Activated T-cell treated with anti-CD3 and anti-CD28 coated beads, Interleukin-2, amount 50 U/mL, for 72 hours (primary cell): Measurements from ENCODE around the gene COL6A3. TPM values are rescaled to one million over a fixed set of nuclear protein-coding genes. Genes with fewer than 3 reads are reported as not detected.

ENCODE experiments used
- ATAC-seq, 2 donors: fragments of 150-1000 bp; cut with Tn5 transposase; replicated peaks in 1 of 2; 2 replicates each; pipeline ENCODE4 v1.10.0; 2021; ENCODE audit warnings: moderate library complexity in 2 of 2, mild to moderate bottlenecking in 1 of 2
- DNase-seq, 2 donors: peaks; one replicate each; pipeline ENCODE4 v3.0.0; 2021 to 2022; ENCODE audit warnings: mixed read lengths in 1 of 2
- H3K27ac Mint-ChIP-seq: one replicate; pipeline ENCODE4 v1.8.0; 2022; ENCODE audit warnings: mild to moderate bottlenecking, moderate library complexity, mixed read lengths
- H3K27me3 Mint-ChIP-seq: one replicate; pipeline ENCODE4 v1.8.0; 2022; ENCODE audit warnings: low read depth, mixed read lengths
- H3K36me3 Mint-ChIP-seq, 2 donors: one replicate each; pipeline ENCODE4 v1.8.0; 2022; ENCODE audit warnings: mixed read lengths in 2 of 2, mild to moderate bottlenecking in 1 of 2; ENCODE audit not compliant: insufficient read depth in 2 of 2
- H3K4me1 Mint-ChIP-seq: one replicate; pipeline ENCODE4 v1.8.0; 2022; ENCODE audit warnings: low read depth, mixed read lengths
- H3K4me3 Mint-ChIP-seq, 2 donors: one replicate each; pipeline ENCODE4 v1.8.0; 2022; ENCODE audit warnings: mild to moderate bottlenecking in 2 of 2, mixed read lengths in 2 of 2, moderate library complexity in 2 of 2
- H3K9me3 Mint-ChIP-seq, 2 donors: one replicate each; pipeline ENCODE4 v1.8.0; 2022; ENCODE audit warnings: mixed read lengths in 2 of 2
- total RNA-seq, 2 donors: library from RNA; stranded (reverse); gene quantifications; one replicate each; pipeline ENCODE4 v1.2.3, GENCODE V29; 2022

Gene COL6A3
- total RNA-seq, 2 donors from 2014 or later = 12.0 to 17.3 TPM

- H3K4me1 Mint-ChIP-seq = no peaks in the 10 kb centered on the region
- no peaks in the 10 kb centered on the region for H3K9me3 Mint-ChIP-seq
- DNase-seq = no peak
- no peaks in the 10 kb centered on the region for H3K36me3 Mint-ChIP-seq
- no peak for ATAC-seq
- no peak overlapping the region for H3K4me3 Mint-ChIP-seq
- peaks cover 22% of the 10 kb centered on the region for H3K27me3 Mint-ChIP-seq
- H3K27ac Mint-ChIP-seq = no peak overlapping the region
Observed at GRCh38 chr2:237276716-237277490, 137.1 kb downstream of the COL6A3 start.

Other genes starting within 250 kb of the COL6A3 start
- gene MLPH, start 73.1 kb upstream of the COL6A3 start, total RNA-seq = under 1 TPM in 1 of 2 donors, not detected in 1; 0.36 TPM
- not detected for gene PRLH, start 152.4 kb upstream of the COL6A3 start, total RNA-seq
- gene RAB17, start 176.6 kb upstream of the COL6A3 start, total RNA-seq = under 1 TPM in 1 of 2 donors, not detected in 1; 0.09 TPM
- gene LRRFIP1, start 213.4 kb upstream of the COL6A3 start, total RNA-seq = 100 to 1,000 TPM; 198 to 239 TPM